Measurements from ENCODE around the gene GSTT2.

DNA sequence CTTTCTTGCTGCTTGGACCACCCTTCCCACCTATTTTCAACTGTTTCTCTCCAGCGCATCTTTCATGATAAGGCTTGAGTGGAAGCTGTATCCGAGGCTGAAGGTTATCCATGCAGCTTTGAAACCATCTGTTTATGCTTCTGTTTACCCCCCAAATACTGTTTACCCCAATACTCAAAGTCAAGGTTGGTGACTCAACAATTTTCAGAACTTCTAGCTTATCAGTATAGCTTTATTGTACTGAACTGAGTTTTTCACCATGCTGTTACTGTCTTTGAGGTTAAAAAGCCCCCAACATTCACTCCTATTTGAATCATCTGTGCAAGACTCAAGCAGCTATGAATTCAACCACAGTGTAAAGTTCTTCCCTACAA lies 30.1 kb downstream of the GSTT2 start:
- TF ChIP-seq, protein P1, sequence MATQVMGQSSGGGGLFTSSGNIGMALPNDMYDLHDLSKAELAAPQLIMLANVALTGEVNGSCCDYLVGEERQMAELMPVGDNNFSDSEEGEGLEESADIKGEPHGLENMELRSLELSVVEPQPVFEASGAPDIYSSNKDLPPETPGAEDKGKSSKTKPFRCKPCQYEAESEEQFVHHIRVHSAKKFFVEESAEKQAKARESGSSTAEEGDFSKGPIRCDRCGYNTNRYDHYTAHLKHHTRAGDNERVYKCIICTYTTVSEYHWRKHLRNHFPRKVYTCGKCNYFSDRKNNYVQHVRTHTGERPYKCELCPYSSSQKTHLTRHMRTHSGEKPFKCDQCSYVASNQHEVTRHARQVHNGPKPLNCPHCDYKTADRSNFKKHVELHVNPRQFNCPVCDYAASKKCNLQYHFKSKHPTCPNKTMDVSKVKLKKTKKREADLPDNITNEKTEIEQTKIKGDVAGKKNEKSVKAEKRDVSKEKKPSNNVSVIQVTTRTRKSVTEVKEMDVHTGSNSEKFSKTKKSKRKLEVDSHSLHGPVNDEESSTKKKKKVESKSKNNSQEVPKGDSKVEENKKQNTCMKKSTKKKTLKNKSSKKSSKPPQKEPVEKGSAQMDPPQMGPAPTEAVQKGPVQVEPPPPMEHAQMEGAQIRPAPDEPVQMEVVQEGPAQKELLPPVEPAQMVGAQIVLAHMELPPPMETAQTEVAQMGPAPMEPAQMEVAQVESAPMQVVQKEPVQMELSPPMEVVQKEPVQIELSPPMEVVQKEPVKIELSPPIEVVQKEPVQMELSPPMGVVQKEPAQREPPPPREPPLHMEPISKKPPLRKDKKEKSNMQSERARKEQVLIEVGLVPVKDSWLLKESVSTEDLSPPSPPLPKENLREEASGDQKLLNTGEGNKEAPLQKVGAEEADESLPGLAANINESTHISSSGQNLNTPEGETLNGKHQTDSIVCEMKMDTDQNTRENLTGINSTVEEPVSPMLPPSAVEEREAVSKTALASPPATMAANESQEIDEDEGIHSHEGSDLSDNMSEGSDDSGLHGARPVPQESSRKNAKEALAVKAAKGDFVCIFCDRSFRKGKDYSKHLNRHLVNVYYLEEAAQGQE (IDR thresholded peaks at IDR 0.05; ENCODE audit: insufficient read depth in 1 of 2, low read depth in 2 of 2, low read length in 2 of 2) = no peak
- TF ChIP-seq POLR2AphosphoS5 (IDR thresholded peaks at IDR 0.05; ENCODE audit: low read depth, low read length) = no peak
- no peak for TF ChIP-seq TAF1 (IDR thresholded peaks at IDR 0.05; ENCODE audit: borderline replicate concordance, insufficient read depth, low read length)
- no peak for TF ChIP-seq FOXP2 (optimal IDR thresholded peaks at IDR 0.05; ENCODE audit: borderline replicate concordance, extremely low read depth, extremely low read length, insufficient read depth)
